H1 (cell line): ENCODE data around the gene MAFG. TPM values are rescaled to one million over a fixed set of nuclear protein-coding genes. Genes with fewer than 3 reads are reported as not detected.

Source experiments
- CTCF ChIA-PET: fragments of 300-600 bp; sonication (Branson Sonifier 250); formaldehyde crosslinking; loops from one replicate; lab custom pipeline; 2021; ENCODE audit not compliant: partially characterized antibody; lab: Charles Lee
- POLR2A ChIA-PET: fragments of 300-600 bp; sonication (Branson Sonifier 250); formaldehyde crosslinking; loops from one replicate; lab custom pipeline; 2021; ENCODE audit warnings: inconsistent platforms; ENCODE audit not compliant: partially characterized antibody; lab: Charles Lee
- DNase-seq, 2 experiments: peaks; one replicate each; pipeline versions ENCODE4 v3.0.0 to v3.0.0-alpha.2; 2010 to 2022; ENCODE audit warnings: low spot score in 2 of 2, low read depth in 1 of 2, mixed read lengths in 1 of 2
- FAIRE-seq: peaks from 2 replicates; lab custom pipeline; 2011; peaks lifted over from hg19 to GRCh38; lab: Jason Lieb, UNC
- H2AFZ ChIP-seq: 2 replicates; pipeline ENCODE4 v1.8.1; 2012; ENCODE audit warnings: low read length, inconsistent platforms
- H2AK5ac ChIP-seq: 2 replicates; pipeline ENCODE4 v1.6.1; 2013; ENCODE audit warnings: low read depth, low read length
- H2BK120ac ChIP-seq: replicated peaks from 2 replicates; pipeline ENCODE3; 2013; ENCODE audit warnings: low read depth, low read length, inconsistent platforms
- H2BK12ac ChIP-seq: 2 replicates; pipeline ENCODE4 v1.6.1; 2013; ENCODE audit warnings: low read depth, low read length
- H2BK15ac ChIP-seq: 2 replicates; pipeline ENCODE4 v1.6.1; 2013; ENCODE audit warnings: low read length
- H2BK20ac ChIP-seq: 2 replicates; pipeline ENCODE4 v1.6.1; 2013; ENCODE audit warnings: low read length
- H2BK5ac ChIP-seq: 2 replicates; pipeline ENCODE4 v1.6.1; 2013; ENCODE audit warnings: low read depth, low read length
- H3K14ac ChIP-seq: 2 replicates; pipeline ENCODE4 v1.6.1; 2013; ENCODE audit warnings: inconsistent platforms; ENCODE audit not compliant: insufficient read length
- H3K18ac ChIP-seq: 2 replicates; pipeline ENCODE4 v1.6.1; 2013; ENCODE audit warnings: low read length; ENCODE audit errors: extremely low read depth
- H3K23ac ChIP-seq: 2 replicates; pipeline ENCODE4 v1.6.1; 2013; ENCODE audit warnings: inconsistent platforms; ENCODE audit not compliant: insufficient read length
- H3K23me2 ChIP-seq: 2 replicates; pipeline ENCODE4 v1.6.1; 2013; ENCODE audit warnings: low read depth, low read length
- H3K27ac ChIP-seq: 2 replicates; pipeline ENCODE4 v1.6.1; 2011; ENCODE audit warnings: low read depth, low read length, inconsistent platforms
- H3K27me3 ChIP-seq, 4 experiments: replicated peaks in 1 of 4; 1 replicate in 1 of 4; 2 replicates in 3 of 4; pipeline versions ENCODE4 v1.6.1 to v1.8.1; 2011 to 2013; ENCODE audit warnings: low read length in 3 of 4, mild to moderate bottlenecking in 3 of 4, inconsistent platforms in 2 of 4, mixed read lengths in 2 of 4, moderate library complexity in 1 of 4; ENCODE audit not compliant: control insufficient read depth in 3 of 4, insufficient read depth in 3 of 4; ENCODE audit errors: extremely low read depth in 1 of 4
- H3K36me3 ChIP-seq, 4 experiments: 2 replicates each; pipeline versions ENCODE4 v1.6.1 to v1.8.1; 2011 to 2013; ENCODE audit warnings: mild to moderate bottlenecking in 4 of 4, low read length in 3 of 4, moderate library complexity in 2 of 4, control low read depth in 1 of 4, inconsistent platforms in 1 of 4; ENCODE audit not compliant: insufficient read depth in 4 of 4, control insufficient read depth in 2 of 4
- H3K4ac ChIP-seq: replicated peaks from 2 replicates; pipeline ENCODE3; 2013; ENCODE audit warnings: low read length, low read depth, mixed read lengths, inconsistent platforms; ENCODE audit not compliant: insufficient read length
- H3K4me1 ChIP-seq, 4 experiments: replicated peaks in 1 of 4; 1 replicate in 1 of 4; 2 replicates in 3 of 4; pipeline versions ENCODE4 v1.6.1 to v1.8.1; 2011 to 2013; ENCODE audit warnings: low read length in 3 of 4, inconsistent platforms in 2 of 4, mixed read lengths in 1 of 4; ENCODE audit not compliant: insufficient read depth in 4 of 4, control insufficient read depth in 3 of 4
- H3K4me2 ChIP-seq, 2 experiments: 2 replicates each; pipeline versions ENCODE4 v1.6.1 to v1.8.1; 2011 to 2013; ENCODE audit warnings: low read depth in 2 of 2, low read length in 2 of 2, control low read depth in 1 of 2, inconsistent platforms in 1 of 2, mild to moderate bottlenecking in 1 of 2; ENCODE audit not compliant: insufficient read depth in 1 of 2
- H3K4me3 ChIP-seq, 4 experiments: fragments of 200-600, 300-600 bp in 1 of 4; sonication (generic), shearing (Covaris generic), sonication (Bioruptor Twin) in 1 of 4; 2 replicates each; pipeline versions ENCODE4 v1.5.1 to v1.8.1; 2011 to 2016; ENCODE audit warnings: low read length in 4 of 4, low read depth in 3 of 4, control low read depth in 2 of 4, inconsistent platforms in 2 of 4, mild to moderate bottlenecking in 2 of 4, mixed read lengths in 1 of 4, moderate library complexity in 1 of 4; ENCODE audit not compliant: insufficient read depth in 2 of 4; ENCODE audit errors: extremely low read depth in 1 of 4
- H3K56ac ChIP-seq: replicated peaks from 2 replicates; pipeline ENCODE3; 2013; ENCODE audit warnings: low read depth, mild to moderate bottlenecking, mixed read lengths, low read length, inconsistent platforms; ENCODE audit not compliant: insufficient read length
- H3K79me1 ChIP-seq: 2 replicates; pipeline ENCODE4 v1.6.1; 2013; ENCODE audit warnings: low read depth, low read length, control low read depth
- H3K79me2 ChIP-seq, 2 experiments: 2 replicates each; pipeline versions ENCODE4 v1.6.1 to v1.8.1; 2012 to 2013; ENCODE audit warnings: low read length in 2 of 2, mild to moderate bottlenecking in 2 of 2, inconsistent platforms in 1 of 2; ENCODE audit not compliant: insufficient read depth in 2 of 2, control insufficient read depth in 1 of 2
- H3K9ac ChIP-seq, 4 experiments: replicated peaks in 1 of 4; 1 replicate in 1 of 4; 2 replicates in 3 of 4; pipeline versions ENCODE4 v1.6.1 to v1.8.1; 2011 to 2013; ENCODE audit warnings: low read depth in 3 of 4, low read length in 3 of 4, control low read depth in 2 of 4, mild to moderate bottlenecking in 2 of 4, moderate library complexity in 2 of 4, inconsistent platforms in 1 of 4; ENCODE audit errors: extremely low read depth in 1 of 4
- H3K9me3 ChIP-seq, 2 experiments: 2 replicates each; pipeline versions ENCODE4 v1.6.1 to v1.8.1; 2012 to 2013; ENCODE audit warnings: mild to moderate bottlenecking in 2 of 2, moderate library complexity in 2 of 2, control low read depth in 1 of 2, inconsistent platforms in 1 of 2, low read depth in 1 of 2, low read length in 1 of 2, mixed read lengths in 1 of 2; ENCODE audit not compliant: insufficient read depth in 2 of 2
- H4K20me1 ChIP-seq, 2 experiments: replicated peaks in 1 of 2; 2 replicates each; pipeline versions ENCODE3 to v1.8.1; 2011 to 2013; ENCODE audit warnings: inconsistent platforms in 2 of 2, low read length in 2 of 2, mild to moderate bottlenecking in 1 of 2; ENCODE audit not compliant: insufficient read depth in 2 of 2, control insufficient read depth in 1 of 2
- H4K5ac ChIP-seq: 2 replicates; pipeline ENCODE4 v1.6.1; 2013; ENCODE audit warnings: low read length, low read depth, mixed read lengths, inconsistent platforms; ENCODE audit not compliant: insufficient read length
- H4K8ac ChIP-seq: 2 replicates; pipeline ENCODE4 v1.8.0; 2013; ENCODE audit warnings: mild to moderate bottlenecking, moderate library complexity, low read length, inconsistent platforms; ENCODE audit not compliant: insufficient read depth; ENCODE audit errors: extremely low read depth
- H4K91ac ChIP-seq: replicated peaks from 2 replicates; pipeline ENCODE3; 2013; ENCODE audit warnings: low read length, mixed read lengths, inconsistent platforms; ENCODE audit not compliant: insufficient read length
- ASH2L ChIP-seq: fragments of 200-600, 300-600 bp; sonication (generic); IDR thresholded peaks from one replicate; pipeline ENCODE4 v1.7.1; 2017; ENCODE audit warnings: low read length
- KDM5A ChIP-seq: fragments of 200-600 bp; IDR thresholded peaks from 2 replicates; pipeline ENCODE4 v1.7.1; 2012; ENCODE audit warnings: mild to moderate bottlenecking, low read length, inconsistent platforms, mixed read lengths
- SIN3A ChIP-seq, 2 experiments: IDR thresholded peaks in 1 of 2; conservative IDR thresholded peaks in 1 of 2; 2 replicates each; pipeline ENCODE4 v1.6.1; 2011 to 2012; ENCODE audit warnings: low read length in 2 of 2, improper control_type of control experiment in 1 of 2, low read depth in 1 of 2, mild to moderate bottlenecking in 1 of 2
- WGBS, 2 experiments: shearing (Covaris generic) in 1 of 2; methylation state at CpG; one replicate each; pipeline versions ENCODE4 v1.1.6 to v1.1.7; 2013 to 2015; ENCODE audit warnings: low lambda C conversion rate in 2 of 2, mixed read lengths in 2 of 2, inconsistent platforms in 1 of 2, low coverage in 1 of 2, missing lambda C conversion rate in 1 of 2; ENCODE audit not compliant: insufficient replicate concordance in 2 of 2, insufficient coverage in 1 of 2, insufficient read length in 1 of 2; ENCODE audit errors: extremely low coverage in 1 of 2, missing lambda C conversion rate in 1 of 2; 5-methylcytosine and 5-hydroxymethylcytosine counted together
- polyA plus RNA-seq, 7 experiments: library from polyadenylated mRNA; depleted of rRNA in 3 of 7; stranded (reverse) in 5 of 7; unstranded in 2 of 7; fragments of >200 nt in 5 of 7; fragments of 200-250 nt in 2 of 7; gene quantifications; 1 replicate in 5 of 7; 2 replicates in 1 of 7; 4 replicates in 1 of 7; pipeline versions ENCODE4 v1.2.1 to v1.2.3, GENCODE V29; 2011 to 2013; ENCODE audit warnings: missing spikeins in 2 of 7, mixed read lengths in 2 of 7
- total RNA-seq: library from RNA; stranded (reverse); fragmentation: NEBNext Ultra II Directional; extraction: Animal tissue kit (Norgen Biotek cat#: 25700); gene quantifications from 2 replicates; pipeline ENCODE4 v1.2.1, GENCODE V29; 2021

The MAFG gene
- total and polyA plus RNA-seq, 2 of the 8 experiments (the other 6 are each of a cell fraction or from before 2014, with no cell fraction given): 25.5 to 26.9 TPM

GRCh38 chr17:81909966-81910839 lies 17.3 kb downstream of the MAFG start:
- peak overlapping the region in 1 of 4 experiments; percentile 42; a peak in 2 of 7 replicates for H3K9ac ChIP-seq
- 59% methylated on average over 23 of the region's 23 CpGs; no CpG with 5 or more reads in 1 of the 2 experiments for WGBS, 2 experiments
- peaks cover 0 to 10% (median 5%) of the 10 kb centered on the region in 4 experiments; a peak in 3 of 7 replicates for H3K4me1 ChIP-seq
- POLR2A ChIA-PET: interaction anchor here (0.7 to 8.7 kb wide), 8 partner anchors 9 to 120 kb away, joined by 3 to 135 read pairs (median 4); partner anchors contain the start of gene MAFG
- H4K8ac ChIP-seq: no peak overlapping the region
- no peak overlapping the region for H2BK5ac ChIP-seq
- CTCF ChIA-PET: interaction anchor here (0.9 to 1.7 kb wide), 5 partner anchors 29 to 121 kb away, joined by 3 to 7 read pairs (median 3); no protein-coding TSS in a partner anchor
- H4K5ac ChIP-seq: no peak overlapping the region
- no peak overlapping the region for H3K27ac ChIP-seq
- H2AK5ac ChIP-seq: no peak overlapping the region
- H4K91ac ChIP-seq: no peak overlapping the region
- no peak overlapping the region for H3K56ac ChIP-seq
- TF ChIP-seq ASH2L: peak; percentile 10
- TF ChIP-seq SIN3A (conservative IDR thresholded peaks at IDR 0.05 in 1 of 2, IDR thresholded peaks at IDR 0.05 in 1 of 2; ENCODE audit: low read depth in 1 of 2, low read length in 2 of 2): 0 out of 4 replicates have a peak, but pooled peaks have one; percentile 11 to 23
- TF ChIP-seq KDM5A: no peak
- no peak overlapping the region for H3K4ac ChIP-seq
- no peak overlapping the region for H3K23ac ChIP-seq
- no peak for FAIRE-seq
- H3K79me1 ChIP-seq: peaks cover 2% of the 10 kb centered on the region; the same call in 1 of the 2 replicates
- H3K14ac ChIP-seq: no peak overlapping the region
- H2BK12ac ChIP-seq: no peak overlapping the region; the same call in 1 of the 2 replicates
- H3K18ac ChIP-seq: 0 out of 2 replicates have a peak overlapping the region, but pooled peaks have one; percentile 60
- H3K4me3 ChIP-seq: peak overlapping the region; percentile 45 to 88 (median 70)
- peak overlapping the region; percentile 61; the same call in 1 of the 2 replicates for H2BK15ac ChIP-seq
- H2BK20ac ChIP-seq: no peak overlapping the region
- no peak for DNase-seq
- H3K23me2 ChIP-seq: peaks cover 6% of the 10 kb centered on the region; the same call in 1 of the 2 replicates
- H3K27me3 ChIP-seq: peaks cover 0 to 4% (median 2%) of the 10 kb centered on the region in 4 experiments; a peak in 2 of 7 replicates
- H3K9me3 ChIP-seq: no peaks in the 10 kb centered on the region
- H3K79me2 ChIP-seq: no peaks in the 10 kb centered on the region
- H3K36me3 ChIP-seq: peaks cover 8 to 21% (median 18%) of the 10 kb centered on the region in 4 experiments
- peaks cover 3 to 40% of the 10 kb centered on the region in 2 experiments for H4K20me1 ChIP-seq
- no peak overlapping the region for H2AFZ ChIP-seq
- peak overlapping the region; percentile 68 to 91 for H3K4me2 ChIP-seq
- H2BK120ac ChIP-seq: no peak overlapping the region
